HCT116 (cell line): ENCODE results near the gene TWF2. TPM values are rescaled to one million over a fixed set of nuclear protein-coding genes. Genes with fewer than 3 reads are reported as not detected.

Source experiments
- ATAC-seq: fragments of 200-7000 bp; cut with Tn5 transposase; 2 replicates; pipeline ENCODE4 v1.9.1; 2020; ENCODE audit warnings: mild to moderate bottlenecking, moderate library complexity
- BruUV-seq: library from RNA; stranded (reverse); fragments of 400-500 nt; replicated peaks from 2 replicates; lab custom pipeline; 2021; lab: Mats Ljungman, UMichigan
- CTCF ChIA-PET: fragments of 300-600 bp; sonication (Branson Sonifier 250); formaldehyde crosslinking; loops from one replicate; lab custom pipeline; 2021; ENCODE audit warnings: antibody characterized with exemption; lab: Charles Lee
- POLR2A ChIA-PET: fragments of 300-600, 350-600 bp; sonication (Branson Sonifier 250); formaldehyde crosslinking; loops from one replicate; lab custom pipeline; 2021; ENCODE audit warnings: antibody characterized with exemption; lab: Charles Lee
- RAD21 ChIA-PET, 2 experiments: fragments of 300-600 bp; sonication (Branson Sonifier 250); formaldehyde crosslinking; loops; one replicate each; lab custom pipeline; 2023; ENCODE audit warnings: low total read pairs in 2 of 2; ENCODE audit not compliant: uncharacterized antibody in 2 of 2, unreplicated experiment in 2 of 2, low non-redundant PET in 1 of 2; lab: Charles Lee
- DNase-seq: peaks from one replicate; pipeline ENCODE4 v3.0.0-alpha.2; 2010; ENCODE audit warnings: low read depth, low spot score
- H2AFZ ChIP-seq: fragments of 200-600 bp; shearing (Covaris generic), sonication (generic); 2 replicates; pipeline ENCODE4 v1.6.1; 2017; ENCODE audit warnings: low read depth, mixed run types, mixed read lengths, antibody characterized with exemption, low read length; ENCODE audit not compliant: poor library complexity, severe bottlenecking
- H3K27ac ChIP-seq: 2 replicates; pipeline ENCODE4 v1.5.1; 2012; ENCODE audit warnings: low read depth, low read length
- H3K27me3 ChIP-seq: fragments of 200-600 bp; sonication (generic); 2 replicates; pipeline ENCODE4 v1.6.1; 2016; ENCODE audit warnings: mixed run types, low read length, mixed read lengths; ENCODE audit not compliant: insufficient read depth
- H3K36me3 ChIP-seq, 2 experiments: fragments of 200-500 bp in 1 of 2; fragments of 200-600 bp in 1 of 2; sonication (Bioruptor generic) in 1 of 2; sonication (generic) in 1 of 2; 2 replicates each; pipeline versions ENCODE4 v1.5.1 to v1.6.1; 2014 to 2016; ENCODE audit warnings: low read length in 2 of 2, inconsistent platforms in 1 of 2, mixed read lengths in 1 of 2, mixed run types in 1 of 2; ENCODE audit not compliant: insufficient read depth in 2 of 2, control insufficient read depth in 1 of 2
- H3K4me1 ChIP-seq, 2 experiments: fragments of 200-600 bp in 1 of 2; sonication (generic) in 1 of 2; 2 replicates each; pipeline versions ENCODE4 v1.5.1 to v1.6.1; 2012 to 2017; ENCODE audit warnings: low read length in 2 of 2, inconsistent platforms in 1 of 2, mild to moderate bottlenecking in 1 of 2, mixed read lengths in 1 of 2, mixed run types in 1 of 2, moderate library complexity in 1 of 2; ENCODE audit not compliant: insufficient read depth in 2 of 2, control insufficient read depth in 1 of 2
- H3K4me2 ChIP-seq: fragments of 200-600 bp; sonication (generic); 2 replicates; pipeline ENCODE4 v1.6.1; 2017; ENCODE audit warnings: mixed run types, low read length, mixed read lengths
- H3K4me3 ChIP-seq, 2 experiments: fragments of 200-600 bp in 1 of 2; sonication (generic) in 1 of 2; replicated peaks in 1 of 2; 2 replicates each; pipeline ENCODE4 v1.5.1; 2011 to 2016; ENCODE audit warnings: low read length in 2 of 2, control low read depth in 1 of 2, low read depth in 1 of 2, mild to moderate bottlenecking in 1 of 2, mixed read lengths in 1 of 2, mixed run types in 1 of 2
- H3K79me2 ChIP-seq: fragments of 200-600 bp; sonication (generic); 2 replicates; pipeline ENCODE4 v1.6.1; 2017; ENCODE audit warnings: mild to moderate bottlenecking, mixed run types, low read length, moderate library complexity, mixed read lengths; ENCODE audit not compliant: insufficient read depth
- H3K9ac ChIP-seq: fragments of 200-600 bp; sonication (generic); 2 replicates; pipeline ENCODE4 v1.6.1; 2016; ENCODE audit warnings: low read length, mixed read lengths
- H3K9me2 ChIP-seq: fragments of 200-600 bp; sonication (generic), shearing (Covaris generic); 2 replicates; pipeline ENCODE4 v1.6.1; 2017; ENCODE audit warnings: mixed run types, mild to moderate bottlenecking, moderate library complexity; ENCODE audit not compliant: insufficient read depth
- H3K9me3 ChIP-seq, 2 experiments: fragments of 200-500 bp in 1 of 2; fragments of 200-600 bp in 1 of 2; sonication (Bioruptor generic) in 1 of 2; sonication (generic) in 1 of 2; 2 replicates each; pipeline ENCODE4 v1.6.1; 2014 to 2017; ENCODE audit warnings: low read length in 2 of 2, mixed read lengths in 2 of 2, inconsistent platforms in 1 of 2, low read depth in 1 of 2, mild to moderate bottlenecking in 1 of 2, mixed run types in 1 of 2, moderate library complexity in 1 of 2; ENCODE audit not compliant: control insufficient read depth in 1 of 2, insufficient read depth in 1 of 2
- H4K20me1 ChIP-seq: fragments of 200-600 bp; sonication (generic), shearing (Covaris generic); 2 replicates; pipeline ENCODE4 v1.6.1; 2017; ENCODE audit warnings: mixed run types, mild to moderate bottlenecking, moderate library complexity; ENCODE audit not compliant: insufficient read depth
- CBX3 ChIP-seq: IDR thresholded peaks from 2 replicates; pipeline ENCODE4 v1.6.1; 2012; ENCODE audit warnings: low read depth
- EGR1 ChIP-seq: IDR thresholded peaks from 2 replicates; pipeline ENCODE4 v1.6.1; 2012; ENCODE audit warnings: low read depth
- ELF1 ChIP-seq: IDR thresholded peaks from 2 replicates; pipeline ENCODE4 v1.6.1; 2012; ENCODE audit warnings: low read depth, borderline replicate concordance
- FOSL1 ChIP-seq: IDR thresholded peaks from 2 replicates; pipeline ENCODE4 v1.6.1; 2012; ENCODE audit warnings: low read depth
- POLR2A ChIP-seq: IDR thresholded peaks from 2 replicates; pipeline ENCODE4 v1.7.0; 2011; ENCODE audit warnings: borderline replicate concordance; ENCODE audit not compliant: insufficient read depth, insufficient read length; ENCODE audit errors: extremely low read depth
- POLR2AphosphoS5 ChIP-seq: IDR thresholded peaks from 2 replicates; pipeline ENCODE4 v1.6.1; 2011; ENCODE audit warnings: mild to moderate bottlenecking, low read depth, low read length, moderate library complexity
- ZBTB33 ChIP-seq: IDR thresholded peaks from 2 replicates; pipeline ENCODE4 v1.6.1; 2011; ENCODE audit warnings: mild to moderate bottlenecking, low read length, moderate library complexity; ENCODE audit not compliant: insufficient replicate concordance; ENCODE audit errors: extremely low read depth
- ZNF274 ChIP-seq: fragments of 200-500 bp; sonication (Bioruptor generic); IDR thresholded peaks from 2 replicates; pipeline ENCODE4 v1.6.1; 2014; ENCODE audit warnings: mild to moderate bottlenecking, low read depth, low read length, inconsistent platforms
- intact Hi-C: fragments of 100-400 bp; cut with micrococcal nuclease; formaldehyde crosslinking; loops from 2 replicates; pipeline ENCODE4 v1.10.0; 2022
- total RNA-seq: library from RNA; stranded (reverse); gene quantifications from one replicate; pipeline ENCODE4 v1.2.1, GENCODE V29; 2021; ENCODE audit not compliant: unreplicated experiment

The TWF2 gene
- total RNA-seq, 1 experiment from 2014 or later, result 100 TPM

- Histone ChIP-seq H3K27me3 (no peaks in the 10 kb centered on the region), H3K9me2 (no peaks in the 10 kb centered on the region), H3K9me3 (peaks cover 0 to 4% of the 10 kb centered on the region in 2 experiments; a peak in 1 of 4 replicates), H3K4me3 (no peak overlapping the region), H3K4me1 (peaks cover 20 to 33% of the 10 kb centered on the region in 2 experiments; a peak in 3 of 4 replicates), H3K4me2 (no peak overlapping the region), H2AFZ (no peak overlapping the region), H3K36me3 (peaks cover 2 to 20% of the 10 kb centered on the region in 2 experiments; a peak in 3 of 4 replicates), H3K79me2 (no peaks in the 10 kb centered on the region), H4K20me1 (no peaks in the 10 kb centered on the region), H3K9ac (no peak overlapping the region), H3K27ac (no peak overlapping the region)
- CTCF ChIA-PET, result interaction anchor here (1.0 to 1.2 kb wide), 2 partner anchors 12 to 31 kb away, joined by 3 read pairs; partner anchors contain the start of gene WDR82
- TF ChIP-seq CBX3 (no peak), POLR2A (no peak), POLR2AphosphoS5 (no peak), ZNF274 (no peak), ELF1 (no peak), EGR1 (no peak), FOSL1 (no peak), ZBTB33 (no peak)
- BruUV-seq, result no TSS peak
- ATAC-seq (no peak), DNase-seq (no peak)
- POLR2A ChIA-PET, result interaction anchor here (1.0 kb wide), 1 partner anchor 8 kb away, joined by 7 read pairs; no protein-coding TSS in a partner anchor
- intact Hi-C loops, result no loop called here
- RAD21 ChIA-PET, result no interaction called here
Measured at GRCh38 chr3:52248165-52248541, 9.2 kb upstream of the TWF2 start.
